ENCODE measurements around the gene RAB38.

The RAB38 gene

DNA sequence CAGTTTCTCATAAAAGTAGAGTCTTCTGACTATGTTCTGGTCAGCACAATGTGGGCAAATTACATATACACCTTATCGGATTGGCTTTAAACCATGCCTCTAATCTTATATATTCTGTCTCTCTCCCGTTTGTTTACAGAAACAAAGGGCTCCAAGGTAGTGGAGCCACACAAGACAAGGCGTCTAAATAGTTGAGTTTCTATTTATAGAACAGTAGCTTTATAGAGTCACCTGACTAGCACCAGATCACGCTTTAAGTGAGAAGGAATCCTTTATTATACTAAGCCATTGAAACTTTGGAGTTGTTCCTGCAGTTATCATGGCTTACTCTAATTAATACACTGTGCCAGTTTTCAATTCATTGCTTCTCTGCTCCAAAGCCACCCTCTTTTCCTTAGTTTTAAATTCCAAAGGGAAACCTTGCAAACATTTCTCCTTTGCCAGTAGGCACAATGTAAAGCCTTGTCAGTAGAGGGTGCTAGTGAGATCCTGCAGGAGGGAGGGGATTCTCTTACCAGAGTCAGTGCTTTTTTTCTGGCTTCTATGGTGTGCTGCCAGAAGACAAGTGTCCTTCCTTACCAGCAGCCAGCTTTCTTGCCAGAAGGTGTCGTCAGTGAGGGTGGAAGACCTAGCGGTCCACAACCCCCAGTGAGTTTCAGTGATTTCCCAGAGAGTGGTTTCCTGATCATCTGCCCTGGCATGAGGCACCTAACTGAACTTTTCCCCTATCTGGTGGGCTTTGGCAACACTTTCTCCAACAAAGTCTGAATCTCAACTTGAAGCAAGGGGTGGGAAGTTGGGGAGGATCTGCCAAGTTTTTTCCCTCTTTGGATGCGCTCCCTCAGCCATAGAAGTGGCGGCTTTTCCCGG, 71.7 kb downstream of the RAB38 start:
- DNase-seq (ENCODE audit: low read depth): peak; percentile 64

DNA sequence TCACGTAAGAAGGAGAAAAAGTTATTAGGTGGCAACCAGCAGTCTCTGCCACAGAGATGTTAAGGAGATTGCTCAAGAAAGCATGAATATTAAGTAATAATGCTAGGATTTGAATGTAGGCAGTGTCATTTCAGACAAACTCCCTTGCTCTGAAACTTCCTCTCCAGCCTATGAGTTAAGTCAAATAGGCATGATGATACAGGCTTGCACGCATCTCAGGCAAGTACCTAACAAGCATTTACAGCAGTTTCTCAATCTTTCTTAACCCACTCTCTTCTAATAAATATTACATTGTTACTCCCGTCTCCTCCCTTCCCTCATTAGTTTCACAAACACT, 72.7 kb downstream of the RAB38 start:
- DNase-seq (ENCODE audit: low read depth): no peak

DNA sequence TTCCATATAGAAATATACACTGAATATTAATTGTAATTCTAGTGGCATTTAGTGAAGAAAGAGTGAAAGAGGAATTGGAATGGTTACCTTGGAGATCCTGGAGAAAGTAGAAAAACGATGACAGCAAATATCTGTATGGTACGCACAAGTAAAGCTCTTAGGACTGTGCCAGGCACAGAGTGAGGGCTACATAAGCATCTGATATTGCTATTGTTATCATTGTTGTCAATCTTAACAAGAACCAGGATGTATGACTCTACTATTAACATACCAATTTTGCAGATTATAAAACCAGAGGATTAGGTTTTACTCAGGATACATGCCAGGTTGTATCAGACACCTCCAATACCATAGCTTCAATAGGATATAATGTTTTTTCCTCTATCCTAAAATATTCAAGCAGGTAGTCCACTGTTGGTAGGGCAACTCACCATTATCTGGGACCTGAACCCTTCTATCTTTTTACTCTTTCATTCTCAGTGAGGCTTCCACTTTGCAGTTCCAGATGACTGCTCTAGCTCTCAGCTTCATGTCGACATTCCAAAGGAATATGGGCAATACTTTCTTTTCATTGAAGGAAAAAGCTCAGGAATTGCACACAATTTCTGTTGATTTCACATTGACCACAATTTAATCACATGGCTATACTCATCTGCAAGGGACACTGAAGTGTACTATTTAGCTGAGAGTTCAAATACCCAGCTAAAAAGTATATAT, 73.2 kb downstream of the RAB38 start:
- no peak for DNase-seq (ENCODE audit: low read depth)

DNA sequence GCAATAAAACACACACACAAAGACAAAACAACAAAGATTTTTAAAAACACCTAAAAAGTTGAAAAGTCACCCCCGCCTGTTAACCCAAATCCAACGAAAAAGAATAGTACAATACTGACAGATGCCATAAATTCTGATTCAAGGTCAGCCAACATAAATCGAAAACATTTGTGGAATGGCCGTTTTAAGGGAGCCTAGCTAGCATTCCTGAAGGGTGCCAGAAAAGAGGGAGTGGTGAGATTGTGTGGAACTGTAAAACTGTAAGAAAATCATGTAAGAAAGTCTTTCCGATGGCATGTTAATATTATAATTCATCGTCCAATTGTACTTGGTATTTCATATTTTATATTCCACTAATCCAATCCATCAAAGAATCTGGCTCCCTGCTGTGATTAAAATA, 75.1 kb downstream of the RAB38 start:
- DNase-seq (ENCODE audit: low read depth): peak; percentile 40

DNA sequence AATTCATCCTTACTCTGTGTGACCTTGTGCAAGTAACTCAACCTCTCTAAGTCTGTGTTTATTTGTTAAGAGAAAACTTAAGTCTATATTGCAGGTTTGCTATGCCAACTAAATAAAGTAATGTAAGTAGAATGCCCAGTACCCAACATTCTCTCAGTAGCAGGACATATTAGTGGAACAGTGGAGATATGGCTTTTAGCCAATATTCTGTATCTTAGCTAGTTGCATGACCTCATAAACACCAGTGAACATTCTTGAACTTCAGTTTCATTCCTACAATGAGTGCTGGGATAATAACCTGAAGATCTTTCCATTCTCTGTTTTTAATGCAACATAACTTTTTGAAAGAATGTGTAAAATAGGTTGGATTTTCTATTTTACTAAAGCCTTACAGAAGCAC, 77.0 kb downstream of the RAB38 start:
- DNase-seq (ENCODE audit: low read depth): peak; percentile 27

DNA sequence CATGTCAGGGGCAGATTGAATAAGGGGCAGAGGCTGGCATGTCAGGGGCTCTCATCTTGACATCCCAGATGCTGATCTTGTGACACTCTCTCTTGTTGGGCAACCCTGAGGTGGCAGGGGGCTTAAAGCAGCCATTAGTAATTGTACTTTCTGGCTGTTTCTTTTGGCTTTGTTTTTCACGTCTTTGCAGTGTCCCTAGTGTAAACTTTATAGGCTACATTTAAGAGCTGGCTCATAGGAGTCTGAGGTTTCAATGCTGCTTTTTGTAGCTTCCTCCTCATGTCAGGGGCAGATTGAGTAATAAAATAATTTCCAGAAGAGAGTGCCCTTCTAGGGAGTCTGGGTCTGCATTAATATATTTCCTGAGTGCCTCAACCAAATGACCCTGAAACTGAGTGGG, 86.1 kb downstream of the RAB38 start:
- DNase-seq (ENCODE audit: low read depth): no peak

DNA sequence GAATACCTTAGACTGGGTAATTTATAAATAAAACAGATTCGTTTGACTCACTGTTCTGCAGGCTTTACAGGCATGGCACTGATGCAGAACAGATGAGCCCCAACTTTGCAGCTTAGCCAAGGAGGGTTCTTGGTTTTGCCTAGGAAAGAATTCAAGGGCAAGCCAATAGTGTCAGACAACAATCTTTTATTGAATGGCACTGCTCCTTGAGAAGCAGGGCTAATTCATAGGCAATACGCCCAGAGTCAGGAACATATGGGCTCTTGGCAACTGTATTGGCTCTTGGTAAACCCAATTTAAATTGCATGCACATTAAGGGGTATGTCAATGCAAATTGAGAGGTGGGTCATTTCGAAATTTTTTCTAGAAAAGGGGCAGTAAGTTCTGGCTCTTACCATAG, 87.9 kb downstream of the RAB38 start:
- DNase-seq (ENCODE audit: low read depth): no peak

DNA sequence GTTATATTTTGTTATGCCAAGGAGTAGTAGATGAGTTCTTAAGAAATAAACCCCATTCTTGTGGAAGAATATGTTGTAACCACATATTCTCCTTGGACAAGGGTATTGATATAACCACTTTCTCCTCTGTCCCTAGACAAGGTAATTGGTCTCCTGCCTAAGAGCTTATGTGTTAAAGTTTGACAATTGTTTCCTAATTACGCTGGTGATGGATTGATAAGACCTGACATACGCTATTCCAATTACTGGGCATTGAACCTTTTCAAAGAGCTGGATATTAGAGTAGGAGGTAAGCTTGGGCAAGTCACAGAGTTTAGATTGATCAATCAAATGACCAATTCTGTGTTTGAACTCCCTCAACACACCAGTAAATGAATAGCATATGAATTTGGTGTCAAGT, 88.9 kb downstream of the RAB38 start:
- no peak for DNase-seq (ENCODE audit: low read depth)

DNA sequence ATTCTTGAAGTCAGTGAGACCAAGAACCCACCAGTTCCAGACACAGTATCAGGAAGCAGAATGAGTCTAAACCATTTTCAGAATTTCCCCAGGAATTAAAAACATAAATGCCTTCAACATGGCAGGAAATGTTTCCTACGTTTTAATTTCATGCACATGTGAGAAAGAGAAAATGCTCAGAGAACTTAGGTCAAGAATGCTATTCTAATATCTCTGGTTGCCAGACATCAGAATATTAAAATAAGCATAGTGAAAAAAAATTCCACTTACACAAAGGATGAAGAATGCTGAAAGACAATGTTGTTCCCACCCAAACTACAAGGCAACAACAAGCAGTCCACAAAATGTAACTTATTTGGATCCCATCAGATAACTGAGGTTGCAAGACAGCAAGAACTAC, 104.8 kb downstream of the RAB38 start:
- DNase-seq (ENCODE audit: low read depth): no peak

DNA sequence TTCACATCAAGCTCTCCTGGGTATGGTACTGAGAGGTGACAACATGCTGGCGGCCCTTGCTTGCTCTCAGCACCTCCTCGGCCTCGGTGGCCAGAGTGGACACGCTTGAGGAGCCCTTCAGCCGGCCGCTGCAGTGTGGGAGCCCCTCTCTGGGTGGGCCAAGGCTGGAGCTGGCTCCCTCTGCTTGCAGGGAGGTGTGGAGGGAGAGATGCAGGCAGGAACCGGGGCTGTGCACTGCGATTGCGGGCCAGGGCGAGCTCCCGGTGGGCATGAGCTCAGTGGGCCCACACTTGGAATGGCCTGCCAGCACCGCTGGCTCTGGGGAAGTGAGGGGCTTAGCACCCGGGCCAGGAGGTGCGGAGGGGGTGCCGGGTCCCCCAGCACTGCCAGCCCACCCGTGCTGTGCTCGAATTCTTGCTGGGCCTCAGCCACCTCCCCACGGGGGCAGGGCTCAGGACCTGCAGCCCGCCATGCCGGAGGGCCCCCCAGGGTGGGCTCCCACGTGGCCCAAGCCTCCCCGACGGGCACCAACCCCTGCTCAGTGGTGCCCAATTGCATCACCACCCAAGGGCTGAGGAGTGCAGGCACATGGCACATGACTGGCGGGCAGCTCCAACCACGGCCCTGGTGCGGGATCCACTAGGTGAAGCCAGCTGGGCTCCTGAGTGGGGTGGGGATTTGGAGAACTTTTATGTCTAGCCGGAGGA, 106.2 kb downstream of the RAB38 start:
- no peak for DNase-seq (ENCODE audit: low read depth)

DNA sequence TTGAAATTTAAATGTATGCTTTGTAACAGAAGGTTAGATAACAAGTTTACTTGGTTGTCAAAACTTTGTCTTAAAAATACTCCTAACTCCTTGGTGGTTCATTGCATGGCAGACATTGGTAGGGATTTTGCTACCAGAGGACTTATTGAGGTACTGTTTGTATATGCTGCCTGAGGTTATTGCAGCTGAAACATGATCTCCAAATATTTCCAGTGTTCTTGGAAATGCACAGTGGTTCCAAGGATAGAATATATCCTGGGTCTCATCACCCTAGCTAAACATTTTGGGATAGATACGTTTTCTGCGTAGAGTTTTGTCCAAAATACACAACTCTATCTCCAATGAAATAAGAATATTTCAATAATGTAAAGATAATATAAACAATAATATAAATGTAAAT, 109.2 kb downstream of the RAB38 start:
- no peak for DNase-seq (ENCODE audit: low read depth)

DNA sequence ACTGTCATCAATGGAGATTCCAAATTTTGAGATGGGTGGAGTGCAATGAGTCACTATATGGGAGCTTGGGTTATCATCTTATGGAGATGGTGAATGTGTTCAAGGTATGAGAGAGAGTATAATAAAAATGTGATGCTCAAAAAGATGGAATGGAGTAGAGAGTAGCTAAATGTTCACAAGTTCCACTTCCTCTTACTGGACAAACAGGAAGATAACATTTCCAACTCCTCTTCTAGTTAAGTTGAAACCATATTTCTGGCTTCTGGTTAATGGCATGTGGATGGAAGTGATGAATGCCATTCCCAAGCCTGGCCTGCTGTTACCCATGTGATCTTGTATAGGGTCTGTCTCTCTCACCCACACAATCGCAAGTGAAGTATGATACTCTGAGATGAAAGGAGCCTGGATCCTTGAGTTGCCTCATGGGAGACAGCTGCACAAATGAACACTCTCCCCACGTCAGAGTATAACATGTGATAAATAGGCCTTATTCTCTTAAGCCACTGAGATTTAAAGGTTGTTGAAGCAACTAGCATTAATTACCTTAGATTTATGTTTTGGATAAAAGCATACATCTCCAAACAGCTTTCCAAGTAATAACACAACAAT, 111.0 kb downstream of the RAB38 start:
- DNase-seq (ENCODE audit: low read depth): no peak

All from EH (cell line).